HG03175 (cell line): ENCODE data around the gene PAQR4.
A peak's percentile ranks its signal among the peaks of the same experiment; 100 is the strongest.

Source experiments
- ATAC-seq: cut with Tn5 transposase; IDR thresholded peaks from one replicate; pipeline ENCODE4 v1.9.1; 2021; ENCODE audit warnings: mild to moderate bottlenecking, moderate library complexity; ENCODE audit not compliant: unreplicated experiment

Gene PAQR4

DNA sequence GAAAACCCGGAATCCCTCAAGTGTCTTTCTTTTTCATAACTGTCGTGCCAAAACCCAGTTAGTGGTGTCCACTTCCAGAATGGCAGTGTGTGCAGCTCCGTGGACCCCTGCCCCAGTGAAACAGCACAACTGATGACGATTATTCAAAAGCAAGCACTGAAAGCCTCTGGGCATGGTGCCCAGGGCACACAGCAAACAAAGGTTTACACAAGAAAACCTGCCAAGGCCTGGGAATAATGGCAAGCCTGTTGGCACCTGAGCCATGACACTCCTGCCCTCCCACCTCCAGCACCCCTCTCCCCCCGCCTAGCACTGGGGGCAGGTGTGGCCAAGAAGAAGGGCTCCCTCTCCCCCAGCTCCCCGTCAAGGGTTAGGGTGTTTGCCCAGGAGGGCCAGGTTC lies 8.3 kb downstream of the PAQR4 start:
- ATAC-seq: no peak

DNA sequence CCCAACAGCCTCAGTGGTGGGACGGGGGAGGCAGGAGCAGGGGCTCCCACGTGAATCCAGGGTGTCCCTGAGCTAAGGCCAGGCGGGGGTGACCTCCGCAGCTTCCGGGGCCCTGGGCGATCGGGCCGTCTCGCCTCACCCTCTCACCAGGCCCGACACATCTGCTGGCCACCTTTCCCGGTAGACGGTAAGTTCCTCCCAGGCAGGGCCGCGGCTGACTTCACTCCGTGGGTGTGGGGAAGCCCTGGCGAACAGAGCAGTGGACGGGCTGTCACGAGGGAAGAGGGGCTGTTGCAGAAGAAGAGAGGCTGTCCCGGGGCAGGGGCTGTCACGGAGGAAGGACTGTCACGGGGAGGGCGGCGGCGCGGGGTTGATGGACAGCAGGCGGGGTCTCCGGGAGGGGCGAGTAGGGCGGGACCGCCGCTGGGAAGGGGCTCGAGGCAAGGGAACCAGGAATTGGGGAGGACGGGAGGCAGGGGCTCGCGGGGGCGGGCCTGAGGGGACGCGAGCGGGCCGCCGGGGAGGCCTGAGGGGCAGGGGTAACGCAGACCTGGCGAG lies 10.6 kb downstream of the PAQR4 start:
- ATAC-seq: no peak

DNA sequence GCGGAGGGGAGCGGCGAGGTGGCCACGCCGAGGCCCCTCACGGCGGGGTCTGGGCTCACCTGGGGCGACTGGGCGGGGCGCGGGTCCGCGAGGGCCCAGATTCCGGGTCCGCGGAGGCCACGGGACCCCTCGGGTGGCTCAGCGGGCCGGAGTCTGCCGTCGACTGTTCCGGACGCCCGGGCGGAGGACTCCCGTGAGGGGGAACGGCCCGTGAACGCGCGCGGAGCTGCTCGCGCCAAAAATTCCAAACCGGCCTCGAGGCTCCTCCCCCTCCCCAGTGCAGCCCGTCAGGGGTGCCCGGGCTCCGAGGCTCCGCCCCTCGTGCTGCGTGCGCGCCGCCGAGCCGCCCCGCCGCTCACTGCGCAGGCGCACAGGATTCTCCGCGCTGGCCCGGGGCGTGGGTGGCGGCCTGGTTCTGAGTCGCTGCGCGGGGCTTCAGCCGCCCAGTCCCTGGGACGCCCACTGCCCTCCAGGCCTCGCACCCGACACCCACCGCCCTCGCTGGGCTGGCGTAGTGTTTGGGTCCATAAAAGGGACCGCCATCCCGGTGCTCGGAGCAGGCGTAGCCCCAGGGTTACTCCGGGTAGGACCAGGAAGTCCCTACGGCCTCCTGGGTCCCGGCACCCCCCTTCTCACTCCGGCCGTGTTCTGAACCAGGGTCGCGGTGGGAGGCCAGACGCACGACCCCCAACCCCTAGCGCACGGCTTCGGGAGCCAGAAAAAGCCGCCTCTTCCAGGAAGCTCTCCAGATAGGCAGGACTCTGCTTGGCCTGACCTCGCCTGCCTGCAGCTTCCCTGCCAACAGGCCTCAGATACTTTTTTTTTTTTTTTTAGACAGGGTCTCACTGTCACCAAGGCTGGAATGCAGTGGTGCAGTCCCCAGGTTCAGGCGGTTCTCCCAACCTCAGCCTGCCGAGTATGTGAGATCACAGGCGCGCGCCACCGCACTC lies 11.4 kb downstream of the PAQR4 start, which contains the start of gene PKMYT1:
TSS of gene PKMYT1 (minus strand) at position 220 of the 950 bp plus-strand sequence. CDS start 789 bp downstream, outside the sequence.
- peak; percentile 74 for ATAC-seq

DNA sequence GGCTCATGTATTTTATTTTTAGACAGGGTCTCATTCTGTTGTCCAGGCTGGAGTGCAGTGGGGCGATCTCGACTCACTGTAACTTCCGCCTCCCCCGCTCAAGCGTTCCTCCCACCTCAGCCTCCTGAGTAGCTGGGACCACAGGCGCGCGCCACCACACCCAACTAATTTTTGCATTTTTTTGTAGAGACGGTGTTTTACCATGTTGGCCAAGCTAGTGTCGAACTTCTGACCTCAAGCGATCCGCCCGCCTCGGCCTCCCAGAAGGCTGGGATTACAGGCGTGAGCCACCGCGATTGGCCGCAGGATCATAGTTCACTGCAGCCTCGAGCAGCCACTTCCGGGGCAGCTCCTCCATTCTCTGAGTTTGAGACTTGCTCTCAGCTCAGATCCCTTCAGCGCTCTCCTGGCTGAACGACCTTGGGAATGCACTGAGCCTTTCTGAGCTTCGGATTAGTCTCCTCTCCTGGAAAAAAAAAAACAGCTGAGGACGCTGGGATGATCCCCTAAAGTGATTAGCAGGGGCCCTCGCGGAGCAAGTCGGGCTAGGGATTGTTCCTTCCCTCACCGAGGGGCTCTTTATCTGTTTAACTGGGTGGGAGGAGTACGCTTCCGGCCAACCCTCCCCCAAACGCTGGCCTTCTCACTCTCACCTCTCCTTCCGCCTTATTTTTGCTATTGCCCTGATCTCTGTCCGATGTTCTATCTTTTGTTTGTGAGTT lies 12.2 kb downstream of the PAQR4 start:
- no peak for ATAC-seq

DNA sequence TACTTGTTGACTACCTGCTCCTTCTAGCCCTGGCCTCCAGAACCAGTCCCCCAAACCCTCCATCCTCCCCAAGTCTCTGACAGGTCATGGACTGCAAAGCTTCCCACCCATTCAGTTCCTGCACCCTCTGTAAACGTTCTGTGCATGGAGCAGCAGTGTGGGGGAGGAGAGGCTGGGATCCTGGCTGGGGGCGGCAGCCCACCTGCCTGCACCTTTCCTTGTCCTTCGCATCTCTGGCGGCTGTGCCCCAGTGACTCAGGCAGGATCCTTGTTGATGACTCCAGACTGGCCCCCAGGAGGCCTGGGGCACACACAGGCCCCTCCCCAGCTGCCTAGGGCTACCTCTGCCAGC lies 12.7 kb downstream of the PAQR4 start:
- no peak for ATAC-seq

DNA sequence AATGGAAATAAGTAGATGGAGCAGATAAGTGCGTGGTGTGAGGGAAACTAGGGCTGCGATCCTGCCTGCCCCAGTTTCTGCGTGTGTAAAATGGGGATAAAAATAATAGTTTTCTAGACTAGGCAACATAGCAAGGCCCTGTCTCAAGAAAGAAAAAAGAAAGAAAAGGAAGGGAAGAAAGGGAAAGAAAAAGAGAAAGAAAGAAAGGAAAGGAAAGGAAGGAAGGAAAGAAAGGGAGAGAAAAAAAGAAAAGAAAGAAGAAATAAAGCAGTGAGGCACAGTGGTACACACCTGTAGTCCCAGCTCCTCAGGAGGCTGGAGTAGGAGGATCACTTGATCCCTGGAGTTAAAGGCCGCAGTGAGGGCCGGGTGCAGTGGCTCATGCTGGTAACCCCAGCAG lies 13.3 kb downstream of the PAQR4 start:
- no peak for ATAC-seq

DNA sequence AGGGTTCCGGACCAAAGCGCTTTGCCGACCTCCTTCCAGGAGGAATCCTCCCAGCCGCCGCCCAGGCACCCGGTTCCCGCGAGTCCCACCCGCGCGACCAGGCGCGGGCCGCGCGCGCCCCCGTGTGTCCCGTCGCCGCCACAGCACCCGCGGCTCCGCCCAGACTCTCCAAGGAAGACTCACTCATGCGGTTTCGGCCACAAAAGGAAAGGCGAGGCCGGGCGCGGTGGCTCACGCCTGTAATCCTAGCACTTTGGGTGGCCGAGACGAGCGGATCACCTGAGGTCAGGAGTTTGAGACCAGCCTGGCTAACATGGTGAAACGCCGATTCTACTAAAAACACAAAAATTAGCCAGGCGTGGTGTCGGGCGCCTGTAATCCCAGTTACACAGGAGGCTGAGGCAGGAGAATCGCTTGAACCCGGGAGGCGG lies 14.6 kb downstream of the PAQR4 start:
- ATAC-seq: no peak

DNA sequence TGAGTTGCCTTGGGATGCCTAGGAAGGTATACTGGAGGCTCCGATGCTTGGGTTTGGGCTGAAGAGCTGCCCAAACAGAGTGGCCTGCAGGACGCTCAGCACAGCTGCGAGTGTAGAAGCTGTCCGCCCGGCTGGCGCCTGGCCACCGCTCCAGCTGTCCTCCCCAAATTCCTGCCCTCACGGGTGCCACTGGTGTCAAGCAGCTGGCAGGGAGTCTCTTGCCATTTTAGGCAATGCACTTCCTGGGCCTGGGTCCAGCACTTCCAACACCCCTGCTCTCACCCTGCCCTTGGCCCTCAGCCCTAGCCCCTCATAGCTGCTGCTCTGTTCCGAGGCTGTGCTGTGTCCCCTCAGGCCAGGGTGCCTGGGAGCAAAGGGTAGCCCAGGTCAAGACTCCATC lies 16.3 kb downstream of the PAQR4 start:
- ATAC-seq: no peak

DNA sequence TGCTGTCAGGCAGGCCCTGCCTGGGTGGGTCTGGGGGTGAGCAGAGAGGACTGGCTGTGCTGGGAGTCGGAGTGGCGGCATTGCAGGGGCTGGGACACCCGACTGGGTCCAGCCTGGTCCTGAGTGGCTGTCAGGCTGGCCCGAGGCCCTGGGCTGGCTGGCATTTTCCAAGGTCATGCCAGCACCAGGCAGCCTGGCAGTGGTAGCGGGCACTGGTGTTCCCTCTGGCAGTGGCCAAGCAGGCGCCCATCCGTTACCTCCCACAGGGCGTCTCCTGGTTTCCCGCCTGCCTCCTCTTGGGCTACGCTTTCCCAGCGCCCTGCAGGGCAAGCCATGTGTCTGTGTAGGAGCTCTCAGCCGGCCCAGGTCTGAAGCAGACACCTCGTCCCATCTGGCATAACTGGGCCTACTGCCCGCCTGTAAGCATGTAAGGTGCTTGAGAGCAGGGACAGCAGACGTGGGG lies 16.8 kb downstream of the PAQR4 start:
- no peak for ATAC-seq

DNA sequence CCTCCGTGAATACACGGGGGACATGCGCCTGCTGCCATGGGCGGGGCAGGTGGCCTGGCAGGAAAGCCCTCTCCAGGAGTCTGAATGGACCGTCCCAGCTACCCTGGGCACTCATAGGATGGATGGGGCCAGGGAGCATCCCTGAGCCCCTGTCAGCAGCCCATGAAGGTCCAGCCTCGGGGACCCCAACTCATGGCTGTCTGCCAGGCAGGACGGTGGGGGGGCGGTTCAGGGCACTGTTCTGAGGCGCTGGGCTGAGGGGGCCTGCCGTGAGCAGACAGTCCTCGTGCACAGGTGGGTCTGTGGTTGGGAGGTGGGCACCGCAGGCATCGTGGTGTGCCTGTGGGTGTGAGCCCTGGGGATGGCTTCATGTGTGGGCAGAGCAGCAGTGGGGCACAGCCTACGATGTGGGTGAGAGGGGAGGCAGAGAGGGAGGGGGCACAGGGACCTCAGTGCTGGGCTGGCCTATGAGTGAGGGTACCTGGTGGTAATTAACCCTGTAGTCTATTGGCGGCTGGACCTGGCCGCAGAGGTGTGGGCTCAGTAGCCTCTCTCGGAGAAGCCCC lies 17.6 kb downstream of the PAQR4 start:
- no peak for ATAC-seq

DNA sequence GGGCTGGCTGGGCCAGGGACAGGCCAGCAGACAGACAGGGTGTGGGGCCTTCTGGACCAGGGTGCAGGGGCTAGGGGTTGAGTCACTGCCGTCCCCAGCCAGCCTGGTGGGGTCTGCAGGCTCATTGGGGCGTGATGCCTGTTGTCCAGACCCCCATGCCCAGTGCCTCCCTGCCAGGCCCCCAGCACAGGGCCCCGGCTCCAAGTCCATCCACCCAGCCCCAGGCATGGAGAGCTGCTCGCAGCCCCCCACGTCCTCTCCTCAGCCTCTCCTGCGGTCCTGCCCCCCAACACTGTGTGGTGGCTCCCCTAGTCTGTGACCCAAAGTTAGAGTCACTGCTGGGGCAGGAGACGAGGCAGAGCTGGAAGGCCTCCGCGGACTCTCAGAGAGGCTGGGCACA lies 18.1 kb downstream of the PAQR4 start:
- ATAC-seq: no peak

DNA sequence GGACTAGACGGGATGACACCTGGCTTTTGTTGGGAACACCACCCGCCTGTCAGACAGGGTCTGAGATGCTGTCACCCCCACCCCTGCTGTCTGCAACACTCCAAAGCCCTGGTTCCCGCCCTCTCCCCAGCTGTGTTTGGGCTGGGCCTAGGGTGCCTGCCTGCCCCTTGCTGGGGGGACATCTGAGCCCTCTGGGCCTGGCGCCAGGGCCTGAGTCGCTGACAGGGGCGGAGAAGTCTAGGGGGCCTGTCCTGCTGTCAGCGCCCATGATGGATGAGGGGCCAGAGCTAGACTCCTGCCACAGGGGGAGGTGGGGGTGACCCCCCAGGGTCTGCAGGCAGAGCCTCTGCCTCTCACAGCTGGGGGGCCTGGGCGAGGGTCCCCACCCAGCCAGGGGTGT lies 18.7 kb downstream of the PAQR4 start:
- no peak for ATAC-seq

DNA sequence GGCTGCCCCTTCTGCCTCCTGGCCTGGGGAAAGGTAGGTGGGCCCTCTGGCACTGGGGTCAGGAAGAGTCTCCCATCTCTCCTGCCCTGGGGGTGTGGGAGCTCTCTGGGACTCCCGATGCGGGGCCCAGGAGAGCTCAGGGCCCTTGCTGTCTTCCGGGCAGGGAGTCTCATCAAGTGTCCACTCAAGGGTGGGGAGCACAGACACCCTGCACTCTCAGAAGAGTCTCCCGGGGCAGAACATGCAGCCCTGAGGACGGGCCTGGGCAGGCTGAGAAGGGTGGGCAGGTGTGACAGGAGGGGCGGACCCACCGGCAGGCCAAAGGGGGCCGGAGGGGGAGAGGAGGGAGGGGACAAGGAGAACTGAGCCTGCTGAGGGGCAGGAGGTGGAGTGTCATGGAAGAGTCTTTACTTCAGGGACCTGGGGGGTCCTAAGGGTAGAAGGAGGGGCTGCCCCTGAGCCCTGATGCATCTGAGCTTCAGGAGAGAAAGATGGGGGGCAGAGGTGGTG lies 19.5 kb downstream of the PAQR4 start:
- no peak for ATAC-seq

DNA sequence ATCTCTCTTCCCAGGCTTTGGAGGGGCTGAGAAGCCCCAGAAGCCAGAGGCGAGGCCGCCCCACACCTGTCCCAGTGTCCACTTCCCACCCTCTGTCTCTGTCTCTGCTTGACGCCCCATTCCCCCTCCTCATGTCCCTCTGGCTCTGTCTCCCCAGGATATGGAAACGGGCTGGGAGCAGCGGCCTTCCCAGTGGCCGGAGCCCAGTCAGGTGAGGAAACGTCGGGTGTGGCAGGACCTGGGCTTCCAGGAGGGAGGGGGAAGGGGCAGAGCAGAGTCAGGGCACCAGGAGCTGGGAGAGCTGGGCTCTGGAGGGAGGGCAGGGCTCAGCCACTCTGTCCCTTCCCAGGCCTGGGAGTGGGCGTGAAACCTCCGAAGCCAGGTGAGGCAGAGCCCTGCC lies 21.7 kb downstream of the PAQR4 start:
- no peak for ATAC-seq

DNA sequence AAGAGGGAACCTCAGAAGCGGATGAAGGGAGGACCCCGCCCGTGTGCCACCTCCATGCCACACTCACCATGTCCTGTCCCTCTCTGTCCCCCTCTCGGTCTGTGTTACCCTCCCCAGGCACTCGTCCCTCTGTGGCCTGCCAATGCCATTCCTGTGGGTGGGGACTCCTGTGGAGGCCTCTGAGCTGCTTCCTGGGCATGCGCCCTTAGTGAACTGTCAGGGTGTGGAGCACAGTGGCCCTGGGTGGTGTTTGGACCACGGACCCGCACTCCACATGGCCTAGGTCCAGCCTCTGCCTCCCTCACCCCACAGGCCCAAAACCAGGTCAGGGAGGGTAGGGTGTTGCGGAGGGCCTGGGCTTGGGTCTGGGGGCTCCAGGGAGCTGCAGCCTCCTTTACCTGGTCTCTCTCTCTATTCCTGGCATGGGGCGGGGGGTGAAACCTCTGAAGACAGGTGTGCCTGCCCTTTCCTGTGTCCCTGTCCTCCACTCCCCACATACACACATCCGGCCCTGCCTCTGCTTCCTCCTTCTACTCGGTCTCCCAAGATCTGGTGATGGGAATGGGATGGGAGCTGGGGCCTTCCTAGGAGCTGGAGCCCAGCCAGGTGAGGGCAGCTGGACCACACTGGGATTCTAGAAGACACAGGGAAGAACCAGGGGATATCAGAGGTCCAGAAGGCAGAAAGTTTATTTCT lies 22.6 kb downstream of the PAQR4 start:
- ATAC-seq: no peak

DNA sequence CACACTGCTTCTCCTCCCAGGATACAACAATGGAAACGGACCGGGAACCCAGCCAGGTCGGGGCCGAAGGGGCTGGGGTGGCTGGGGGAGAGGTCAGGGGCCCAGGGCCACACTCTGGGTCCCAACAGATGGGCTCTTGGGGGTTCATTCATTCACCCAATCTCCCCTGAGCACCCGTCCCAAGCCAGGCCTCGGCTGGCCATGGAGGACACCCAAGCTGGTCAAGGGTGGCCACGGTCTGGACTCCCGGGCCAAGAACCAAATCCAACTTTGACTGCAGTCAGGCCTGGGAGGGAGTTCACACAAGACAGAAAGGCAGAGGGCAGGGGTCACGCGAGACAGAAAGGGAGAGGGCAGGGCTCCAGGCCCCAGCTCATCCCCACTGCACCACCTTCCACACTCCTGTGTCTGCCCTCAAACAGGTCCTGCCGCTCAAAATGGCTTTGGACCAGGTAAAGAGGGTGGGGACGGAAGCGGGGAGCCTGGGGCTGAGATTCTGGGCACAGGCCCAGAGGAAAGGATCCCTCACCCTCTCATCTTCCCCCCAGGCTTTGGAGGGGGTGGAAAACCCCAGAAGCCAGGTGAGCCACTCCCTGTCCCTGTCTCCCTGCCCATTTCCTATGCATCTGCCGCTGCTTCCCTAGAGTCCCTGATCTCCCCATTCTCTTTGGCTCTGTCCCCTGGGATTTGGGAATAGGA lies 23.4 kb downstream of the PAQR4 start:
- ATAC-seq: no peak

DNA sequence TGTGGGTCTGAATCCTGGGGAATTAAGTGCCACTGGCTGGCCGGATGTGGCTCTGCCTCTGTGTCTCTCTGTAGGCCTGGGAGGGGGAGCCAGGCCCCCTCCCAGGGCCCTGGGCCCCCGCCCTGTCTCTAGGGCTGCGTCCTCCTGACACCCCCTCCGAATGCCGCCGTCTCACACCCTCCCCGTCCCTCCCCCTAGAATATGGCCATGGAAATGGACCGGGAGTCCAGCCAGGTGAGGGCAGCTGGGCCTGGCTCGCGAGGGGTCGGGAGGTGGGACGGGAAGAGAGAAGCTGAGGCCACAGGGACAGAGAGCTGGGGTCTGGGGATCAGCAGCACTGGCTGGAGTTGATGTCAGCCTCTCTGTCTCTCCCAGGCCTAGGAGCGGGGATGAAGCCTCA lies 27.1 kb downstream of the PAQR4 start:
- no peak for ATAC-seq

DNA sequence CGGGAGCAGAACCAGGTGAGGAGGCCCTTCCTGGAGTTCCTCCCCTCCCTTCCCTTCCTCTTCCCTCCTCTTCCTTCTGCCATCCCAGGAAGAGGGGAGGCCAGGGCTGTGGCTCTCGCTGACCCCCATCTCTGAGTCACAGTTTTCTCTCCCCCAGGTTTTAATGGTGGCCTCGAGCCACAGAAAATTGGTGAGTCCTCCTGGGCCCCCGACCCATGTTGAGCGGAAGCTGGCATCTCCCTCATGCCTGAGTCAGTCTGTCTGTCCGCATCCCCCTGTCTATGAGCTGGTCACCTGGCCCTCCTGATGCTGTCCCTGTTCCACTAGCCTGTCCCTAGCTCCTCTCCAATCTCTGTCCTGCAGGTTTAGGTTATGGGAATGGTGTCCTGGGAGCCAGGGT lies 30.8 kb downstream of the PAQR4 start:
- ATAC-seq: no peak

DNA sequence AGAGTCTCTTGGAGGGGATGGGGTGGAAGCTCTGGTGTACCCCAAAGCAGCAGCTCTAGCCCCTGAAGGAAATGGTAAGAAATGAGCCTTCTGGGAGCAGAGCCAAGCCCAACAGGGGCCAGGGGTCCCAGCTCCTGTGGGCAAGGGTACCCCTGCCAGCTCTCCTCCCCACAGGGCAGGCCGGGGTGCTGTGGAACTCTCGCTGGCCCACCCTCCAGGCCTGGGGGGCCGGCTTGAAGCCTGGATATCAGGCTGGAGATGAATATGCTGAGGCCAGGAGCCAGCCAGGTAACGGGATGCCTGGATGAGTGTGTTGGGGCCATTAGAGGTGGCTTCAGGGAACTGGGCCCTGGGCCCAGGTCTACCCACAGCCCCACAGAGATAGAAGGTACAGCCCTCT lies 31.4 kb downstream of the PAQR4 start:
- no peak for ATAC-seq

DNA sequence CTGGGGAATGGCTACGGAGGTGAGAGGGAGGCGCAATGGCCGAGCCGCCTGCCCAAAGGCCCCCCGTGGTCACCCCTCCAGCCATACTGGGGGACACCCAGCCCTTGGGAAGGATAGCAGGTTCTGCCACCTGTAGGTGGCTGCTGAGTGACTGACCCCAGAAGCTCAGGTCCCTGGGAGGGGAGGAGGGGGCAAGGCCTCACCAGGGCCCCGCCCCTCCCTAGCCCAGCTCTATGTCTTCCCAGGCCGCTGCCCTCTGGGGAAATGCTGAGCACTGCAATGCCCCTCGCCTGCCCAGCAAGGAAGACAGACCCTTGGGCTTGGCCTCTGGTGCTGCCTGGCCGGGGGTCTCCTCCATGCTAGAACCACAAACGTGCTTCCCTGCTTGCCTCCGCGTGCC lies 32.2 kb downstream of the PAQR4 start:
- ATAC-seq: no peak
